Nephron (organoid): Measurements from ENCODE around the gene SIM2.

Experiments used
- H3K27ac Mint-ChIP-seq, 3 experiments: 2 replicates each; pipeline ENCODE4 v1.8.0; 2020; ENCODE audit warnings: mixed read lengths in 3 of 3, mild to moderate bottlenecking in 2 of 3, moderate library complexity in 1 of 3
- H3K27me3 Mint-ChIP-seq: 2 replicates; pipeline ENCODE4 v1.8.0; 2021; ENCODE audit warnings: low read depth, mild to moderate bottlenecking, moderate library complexity, mixed read lengths
- H3K36me3 Mint-ChIP-seq: 2 replicates; pipeline ENCODE4 v1.8.0; 2020; ENCODE audit warnings: low read depth, mixed read lengths
- H3K4me1 Mint-ChIP-seq: 2 replicates; pipeline ENCODE4 v1.8.0; 2020; ENCODE audit warnings: mixed read lengths
- H3K4me3 Mint-ChIP-seq, 3 experiments: 2 replicates each; pipeline ENCODE4 v1.8.0; 2020; ENCODE audit warnings: mild to moderate bottlenecking in 3 of 3, mixed read lengths in 3 of 3, moderate library complexity in 2 of 3
- H3K9me3 Mint-ChIP-seq: 2 replicates; pipeline ENCODE4 v1.8.0; 2020; ENCODE audit warnings: mixed read lengths
- CTCF ChIP-seq, 3 experiments: fragments of 200-600 bp; sonication (generic); IDR thresholded peaks; one replicate each; pipeline ENCODE4 v1.5.0; 2021; ENCODE audit warnings: antibody characterized with exemption in 3 of 3; ENCODE audit not compliant: unreplicated experiment in 3 of 3

The SIM2 gene

DNA sequence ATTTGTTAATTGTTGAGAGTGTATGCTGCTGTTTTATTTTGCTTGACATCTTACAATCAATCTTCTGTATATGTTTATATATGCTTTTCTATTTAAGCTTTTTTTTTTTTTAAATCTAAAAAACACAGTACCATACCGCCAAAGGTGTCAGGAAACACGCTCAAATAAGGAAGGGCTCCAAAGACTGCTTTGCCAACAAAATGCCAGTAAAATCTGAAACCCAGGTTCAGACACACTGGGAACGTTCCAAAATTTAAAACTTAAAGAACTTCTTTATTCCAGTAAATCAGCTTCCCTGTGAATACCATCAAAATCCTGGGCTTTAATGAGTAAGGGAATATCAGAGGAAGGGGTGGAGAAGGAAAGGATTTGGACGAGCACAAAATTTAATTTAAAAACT lies 87.3 kb downstream of the SIM2 start:
- TF ChIP-seq CTCF (IDR thresholded peaks at IDR 0.05; ENCODE audit: unreplicated experiment in 3 of 3), result no peak
- Mint-ChIP-seq H3K27ac (no peak overlapping the region), H3K4me1 (peaks cover 17% of the 10 kb centered on the region), H3K9me3 (no peaks in the 10 kb centered on the region), H3K4me3 (no peak overlapping the region), H3K36me3 (no peaks in the 10 kb centered on the region), H3K27me3 (peaks cover 7% of the 10 kb centered on the region)

- H3K27ac Mint-ChIP-seq, result peak overlapping the region; percentile 2 to 50 (median 9)
- no peaks in the 10 kb centered on the region for H3K9me3 Mint-ChIP-seq
- no peaks in the 10 kb centered on the region for H3K36me3 Mint-ChIP-seq
- TF ChIP-seq CTCF (IDR thresholded peaks at IDR 0.05; ENCODE audit: unreplicated experiment in 3 of 3), result no peak
- peaks cover 22% of the 10 kb centered on the region for H3K4me1 Mint-ChIP-seq
- peaks cover 9% of the 10 kb centered on the region for H3K27me3 Mint-ChIP-seq
- no peak overlapping the region for H3K4me3 Mint-ChIP-seq
These were observed 89.3 kb downstream of the SIM2 start for GRCh38 chr21:36788120-36788638.

DNA sequence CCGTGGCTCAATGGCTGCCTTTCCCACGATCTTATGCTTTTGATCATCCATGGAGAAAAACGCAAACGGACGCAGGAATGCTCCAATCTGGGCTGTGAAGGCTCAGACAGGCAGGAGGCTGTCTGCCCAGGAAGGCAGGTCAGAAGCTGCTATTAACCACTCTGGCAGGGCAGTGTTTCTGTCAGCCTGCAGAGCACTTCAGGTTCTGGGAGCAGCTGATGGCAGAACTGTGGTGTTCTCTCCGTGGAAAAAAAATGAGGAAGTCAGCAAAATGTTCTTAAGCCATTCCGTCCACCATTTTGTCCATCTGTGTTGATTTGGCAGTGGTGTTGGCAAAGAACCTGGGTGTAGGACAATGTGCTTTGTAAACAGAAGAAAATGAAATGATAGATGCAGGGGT lies 91.7 kb downstream of the SIM2 start:
- no peak for TF ChIP-seq CTCF (IDR thresholded peaks at IDR 0.05; ENCODE audit: unreplicated experiment in 3 of 3)
- peaks cover 10% of the 10 kb centered on the region for H3K9me3 Mint-ChIP-seq
- peaks cover 7% of the 10 kb centered on the region for H3K27me3 Mint-ChIP-seq
- peak overlapping the region; percentile 3 to 23 (median 12) for H3K4me3 Mint-ChIP-seq
- H3K27ac Mint-ChIP-seq, result peak overlapping the region; percentile 81 to 92 (median 85)
- peaks cover 11% of the 10 kb centered on the region for H3K36me3 Mint-ChIP-seq
- peaks cover 22% of the 10 kb centered on the region for H3K4me1 Mint-ChIP-seq

DNA sequence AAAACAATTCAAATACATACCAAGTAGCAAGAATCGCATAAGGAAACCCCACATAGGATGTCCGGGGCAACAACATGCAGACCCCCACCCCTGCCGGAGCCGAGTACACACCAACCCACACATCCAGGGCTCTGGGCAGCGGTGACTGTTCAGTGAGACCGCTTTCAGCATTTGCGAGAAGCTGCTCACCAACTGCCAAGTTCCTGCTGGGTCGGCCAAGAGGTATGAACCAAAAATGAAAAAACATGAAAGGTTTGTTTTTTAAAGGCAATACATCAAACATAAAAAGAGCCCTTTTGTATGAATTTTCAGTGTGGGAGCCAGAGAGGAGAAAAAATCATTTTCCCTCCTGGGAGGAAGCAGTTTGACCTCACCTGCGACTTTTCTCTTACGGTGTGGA lies 92.3 kb downstream of the SIM2 start:
- H3K27me3 Mint-ChIP-seq, result peaks cover 7% of the 10 kb centered on the region
- TF ChIP-seq CTCF (IDR thresholded peaks at IDR 0.05; ENCODE audit: unreplicated experiment in 3 of 3), result no peak
- peaks cover 22% of the 10 kb centered on the region for H3K4me1 Mint-ChIP-seq
- peak overlapping the region; percentile 4 to 23 (median 20) for H3K4me3 Mint-ChIP-seq
- H3K27ac Mint-ChIP-seq, result peak overlapping the region; percentile 81 to 92 (median 85)
- peaks cover 11% of the 10 kb centered on the region for H3K36me3 Mint-ChIP-seq
- H3K9me3 Mint-ChIP-seq, result peaks cover 14% of the 10 kb centered on the region

DNA sequence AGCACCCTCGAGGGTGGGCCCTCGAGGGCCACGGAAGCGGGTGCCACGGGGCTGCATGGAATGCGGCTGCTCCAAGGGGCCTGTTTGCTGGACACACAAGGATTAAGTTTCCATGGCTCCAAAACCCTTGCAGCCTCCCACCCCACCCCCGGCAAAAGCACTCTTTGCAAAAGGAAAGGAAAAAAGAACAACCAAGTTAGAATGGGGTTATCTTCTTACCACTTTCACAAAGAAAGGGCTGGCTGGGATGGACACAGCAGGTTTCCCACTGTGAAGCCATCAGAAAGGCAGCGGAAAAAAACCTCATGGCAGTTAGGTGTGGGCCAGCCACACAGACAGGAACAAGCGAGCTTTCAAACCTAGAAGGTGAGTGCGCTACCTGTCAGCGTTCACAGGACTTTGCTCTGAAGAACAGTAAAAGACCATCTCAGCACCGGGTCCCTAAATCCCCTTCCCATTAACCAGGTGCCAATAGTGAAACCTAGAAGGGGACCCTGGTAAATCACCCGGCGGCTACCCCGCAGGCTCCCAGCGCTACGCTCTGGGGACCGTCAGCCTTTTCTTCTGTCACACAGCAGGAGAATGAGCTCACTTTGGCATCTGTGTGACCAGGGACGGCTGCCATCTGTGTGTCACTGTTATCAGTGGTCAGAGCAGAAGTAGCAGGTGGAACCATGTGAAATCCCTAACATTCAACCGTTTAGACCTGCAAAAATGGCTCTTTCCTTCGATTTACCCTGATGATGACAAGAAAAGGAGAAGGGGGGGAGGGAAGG lies 93.0 kb downstream of the SIM2 start:
- H3K27ac Mint-ChIP-seq, result peak overlapping the region; percentile 81 to 92 (median 85)
- peaks cover 3% of the 10 kb centered on the region for H3K27me3 Mint-ChIP-seq
- H3K9me3 Mint-ChIP-seq, result peaks cover 14% of the 10 kb centered on the region
- peaks cover 11% of the 10 kb centered on the region for H3K36me3 Mint-ChIP-seq
- TF ChIP-seq CTCF (IDR thresholded peaks at IDR 0.05; ENCODE audit: unreplicated experiment in 3 of 3), result no peak
- H3K4me3 Mint-ChIP-seq, result no peak overlapping the region
- peaks cover 22% of the 10 kb centered on the region for H3K4me1 Mint-ChIP-seq
